ENCODE results near the gene FBXO11.
A peak's percentile ranks its signal among the peaks of the same experiment; 100 is the strongest.
"Not testable (repeated sequence)": the region's sequence is repeated elsewhere in the genome, so short reads cannot be mapped to it uniquely, and the experiment has no call there.

Gene FBXO11

DNA sequence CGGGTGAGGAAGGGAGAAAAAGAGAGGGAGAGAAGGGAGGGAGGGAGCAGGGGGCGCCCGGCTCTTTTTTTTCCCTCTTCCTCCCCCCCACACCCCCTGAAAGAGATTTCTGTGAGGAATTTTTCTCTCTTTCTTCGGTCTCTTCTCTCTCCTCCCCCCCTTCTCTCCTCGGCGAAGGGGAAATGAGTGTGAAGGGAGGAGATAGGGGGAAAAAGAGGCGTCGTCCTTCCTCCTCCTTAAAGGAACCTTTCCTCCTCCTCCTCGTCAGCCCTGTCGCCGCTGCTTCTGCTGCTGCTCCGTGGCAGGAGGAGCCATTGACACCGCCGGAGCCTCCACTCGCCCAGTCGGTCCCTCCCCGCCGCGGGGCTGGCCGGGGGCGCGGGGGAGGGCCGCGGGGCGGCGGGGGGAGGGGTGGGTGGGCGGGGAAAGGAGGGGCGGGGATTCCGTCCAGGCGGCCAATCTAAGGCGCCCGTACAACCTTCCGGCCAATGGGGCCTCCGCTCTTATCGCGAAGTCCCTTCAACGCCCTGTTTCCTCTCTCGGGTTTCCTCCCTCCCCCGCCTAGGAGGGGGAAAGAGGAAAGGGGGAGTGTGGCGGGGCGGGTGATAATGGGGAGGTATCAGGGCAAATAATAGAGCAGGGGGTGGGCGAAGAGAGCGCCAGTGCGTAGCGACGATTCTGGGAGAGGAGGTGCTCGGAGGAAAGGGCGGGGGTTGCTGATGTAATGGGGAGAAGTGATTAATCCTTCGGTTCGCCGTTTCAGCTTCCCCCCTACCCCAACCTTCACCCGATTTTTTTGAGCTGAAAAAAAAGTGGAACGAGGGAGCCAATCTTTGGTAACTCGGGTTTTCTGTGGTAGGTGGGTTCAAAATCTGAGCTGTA lies at the start of gene FBXO11:
FBXO11 (minus strand) TSS at position 342 of the 882 bp plus-strand sequence. CDS start 778 bp downstream, outside the sequence.
- DNase-seq: peak; percentile 98

DNA sequence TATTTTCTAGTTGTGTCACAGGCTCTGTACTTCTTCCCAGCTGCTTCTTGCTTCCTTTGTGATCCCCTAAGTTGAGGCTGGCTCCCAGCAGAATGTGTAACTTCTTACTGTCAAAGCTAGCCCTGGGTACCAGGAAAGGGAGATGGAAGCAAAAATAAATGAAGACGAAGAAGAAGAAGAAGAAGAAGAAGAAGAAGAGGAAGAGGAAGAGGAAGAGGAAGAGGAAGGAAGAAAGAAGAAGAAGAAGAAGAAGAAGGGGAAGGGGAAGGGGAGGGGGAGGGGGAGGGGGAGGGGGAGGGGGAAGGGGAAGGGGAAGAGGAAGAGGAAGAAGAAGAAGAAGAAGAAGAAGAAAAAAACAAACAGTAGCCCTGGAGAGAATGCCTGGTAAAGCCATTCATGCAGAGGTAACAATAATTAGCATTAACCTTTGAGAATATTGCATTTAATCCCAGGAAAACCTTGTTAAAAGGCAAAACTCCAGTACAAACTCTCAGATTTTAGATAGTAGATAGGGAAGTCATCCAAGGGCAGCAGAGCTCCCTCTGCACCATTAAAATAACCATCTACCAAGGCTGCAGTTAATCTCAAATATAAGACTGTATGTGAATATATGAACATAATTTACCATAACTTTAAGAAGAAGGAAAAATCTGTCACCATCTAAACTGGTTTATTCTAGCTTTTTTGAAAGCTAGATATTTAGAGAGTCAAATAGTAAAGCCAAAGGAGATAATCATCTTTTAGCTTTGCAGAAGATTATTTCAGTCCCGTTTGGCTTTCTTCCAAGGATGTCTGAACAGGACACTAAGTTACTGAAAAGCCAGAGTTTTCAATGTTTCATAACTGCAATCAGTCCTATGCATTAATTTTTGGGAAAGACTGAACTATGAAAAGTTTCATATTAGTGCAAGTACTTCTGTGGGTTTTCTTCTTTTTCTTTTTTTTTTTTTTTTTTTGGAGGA lies 44.3 kb upstream of the FBXO11 start:
- DNase-seq: no peak

DNA sequence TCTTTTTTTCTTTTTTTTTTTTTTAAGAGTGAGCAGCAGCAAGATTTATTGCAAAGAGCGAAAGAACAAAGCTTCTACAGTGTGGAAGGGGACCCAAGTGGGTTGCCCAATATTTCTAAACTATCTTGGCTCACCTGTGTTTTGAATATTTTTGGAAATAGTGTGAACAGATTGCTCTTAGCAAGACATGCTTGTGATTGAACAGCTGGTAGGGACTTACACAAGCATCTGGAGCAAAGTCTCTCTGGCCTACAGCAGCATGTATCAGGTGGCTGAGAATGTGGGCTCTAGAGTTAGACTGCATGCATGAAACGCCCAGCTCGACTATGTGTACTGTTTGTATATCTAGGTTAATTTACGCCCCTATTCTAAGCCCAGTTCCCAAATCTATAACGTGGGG lies 40.3 kb upstream of the FBXO11 start:
- no peak for DNase-seq

DNA sequence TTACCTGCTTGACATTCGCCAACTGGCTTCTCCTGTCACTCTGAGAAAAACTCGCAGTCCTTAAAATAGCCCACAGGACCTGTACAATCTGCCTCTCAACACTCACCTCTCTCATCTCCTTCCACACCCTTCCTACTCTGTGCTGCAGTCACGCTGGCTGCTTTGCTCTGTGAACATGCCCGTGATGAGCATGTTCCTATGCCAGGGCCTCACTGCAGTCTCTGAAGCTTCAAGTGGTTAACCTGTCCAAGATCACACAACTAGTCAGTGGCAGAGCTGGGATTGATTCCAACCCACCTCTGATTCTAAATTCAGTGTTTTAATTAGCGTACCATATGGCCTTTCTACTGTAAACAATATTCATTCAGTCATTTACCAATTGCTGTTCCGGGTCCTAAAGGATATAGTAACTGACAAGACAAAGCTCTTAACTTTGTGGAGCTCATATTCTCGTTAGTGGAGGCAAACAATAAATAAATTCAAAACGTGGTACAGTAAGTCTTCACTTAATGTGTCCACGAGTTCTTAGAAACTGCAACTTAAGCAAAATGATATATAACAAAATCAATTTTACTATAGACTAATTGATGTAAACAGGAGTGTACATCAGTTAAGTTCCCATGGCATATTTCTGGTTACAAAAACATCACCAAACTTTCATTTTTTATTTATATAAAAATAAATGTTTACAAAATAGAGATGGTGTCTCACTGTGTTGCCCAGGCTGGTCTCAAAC lies 38.9 kb upstream of the FBXO11 start:
- no peak for DNase-seq

DNA sequence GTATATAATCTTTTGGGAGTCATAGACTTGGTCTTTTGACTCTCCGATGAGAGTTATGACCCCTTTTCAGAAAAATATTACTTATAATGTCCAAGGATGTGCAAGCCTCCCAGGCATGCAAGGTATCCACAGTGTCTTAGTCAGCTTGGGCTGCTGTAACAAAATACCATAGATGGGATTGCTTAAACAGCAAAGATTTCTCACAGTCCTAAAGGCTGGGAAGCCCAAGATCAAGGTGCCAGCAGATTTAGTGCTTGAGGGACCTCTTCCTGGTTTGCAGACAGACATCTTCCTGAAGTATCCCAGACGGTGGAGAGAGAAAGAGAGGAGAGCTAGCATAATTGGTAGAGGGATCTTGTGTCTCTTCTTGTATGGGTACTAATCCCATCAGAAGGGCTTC lies 35.6 kb upstream of the FBXO11 start:
- no peak for DNase-seq

DNA sequence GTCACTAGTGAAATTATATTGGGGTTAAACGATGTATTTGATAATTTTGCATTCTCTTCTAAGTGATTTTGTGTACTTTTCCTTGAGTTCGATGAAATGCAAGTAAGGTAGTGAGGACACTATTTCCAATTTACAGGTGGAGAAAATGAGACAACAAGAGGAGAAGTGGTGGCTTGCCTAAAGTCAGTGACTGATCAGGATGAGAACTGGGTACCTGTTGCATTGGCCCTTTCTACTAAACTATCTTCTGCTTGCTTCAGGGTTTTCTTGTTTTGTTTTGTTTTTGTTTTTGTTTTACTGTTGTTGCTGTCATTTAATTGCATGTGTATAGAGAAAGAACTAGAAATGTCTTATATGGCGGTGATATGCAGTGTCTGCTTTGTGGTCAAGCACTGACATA lies 31.4 kb upstream of the FBXO11 start:
- no peak for DNase-seq

DNA sequence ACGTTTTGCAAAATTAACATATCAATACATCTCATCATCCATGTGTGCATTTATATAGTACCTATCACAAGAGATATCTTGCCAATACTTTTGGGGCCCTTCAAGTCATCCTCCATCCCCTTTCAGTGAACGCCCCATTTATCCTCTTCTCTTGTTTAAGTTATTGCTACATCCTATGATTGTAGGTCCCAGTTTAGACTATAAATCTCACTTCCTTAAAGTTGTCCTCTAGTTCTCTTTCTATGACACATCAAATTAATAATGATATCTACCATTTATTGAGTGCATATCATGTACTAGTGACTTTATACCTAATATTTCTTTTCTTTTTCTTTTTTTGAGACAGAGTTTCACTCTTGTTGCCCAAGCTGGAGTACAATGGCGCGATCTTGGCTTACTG lies 28.8 kb upstream of the FBXO11 start:
- no peak for DNase-seq

DNA sequence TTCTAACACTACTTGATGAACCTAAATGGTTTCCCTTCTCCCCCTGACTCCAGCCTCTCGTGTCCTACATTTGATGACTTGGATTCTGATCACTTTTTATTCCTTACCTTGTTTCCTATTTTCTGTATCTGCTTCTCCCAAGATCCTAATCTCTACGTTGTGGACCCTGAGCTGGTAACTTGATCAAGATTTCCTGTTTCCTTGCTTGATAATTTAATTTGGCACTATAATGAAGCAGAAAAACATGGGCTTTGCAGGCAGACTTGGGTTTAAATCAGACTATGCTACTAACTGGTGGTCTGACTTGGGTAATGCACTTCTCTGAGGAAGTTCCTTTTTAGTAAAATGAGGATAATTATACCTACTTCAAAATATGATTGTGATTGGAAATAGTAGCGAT lies 11.7 kb upstream of the FBXO11 start:
- no peak for DNase-seq

DNA sequence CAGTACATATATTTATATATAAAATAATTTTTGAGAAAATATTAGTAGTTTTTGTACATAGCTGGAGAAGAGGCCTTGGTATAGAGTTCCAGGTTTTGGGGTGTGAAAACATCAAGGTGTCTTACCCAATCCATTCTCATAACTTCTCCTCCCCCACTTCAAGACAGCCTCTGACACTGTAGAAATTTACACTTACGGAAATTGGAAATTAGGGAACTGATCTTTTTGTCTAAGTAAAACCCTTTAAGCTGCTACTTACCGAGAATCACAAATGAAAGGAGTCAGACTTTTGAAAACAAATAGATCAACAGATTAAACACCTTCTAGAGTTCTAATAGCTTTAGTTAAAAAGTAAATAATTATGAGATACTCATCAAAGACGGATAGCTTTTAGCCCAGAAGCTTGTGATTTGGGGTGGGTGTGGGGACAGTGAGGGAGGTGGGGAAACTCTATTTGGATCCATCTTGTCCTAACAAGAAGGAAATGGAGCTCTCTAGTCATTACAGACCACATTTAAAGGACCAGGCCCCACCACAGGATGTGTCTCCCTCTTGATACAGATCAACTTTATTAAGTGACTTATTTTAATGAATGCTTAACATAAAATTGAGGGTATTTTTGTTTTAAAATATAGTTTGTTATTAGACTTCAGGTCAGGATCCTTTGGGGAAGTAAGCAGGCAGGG lies 11.1 kb upstream of the FBXO11 start:
- no peak for DNase-seq

DNA sequence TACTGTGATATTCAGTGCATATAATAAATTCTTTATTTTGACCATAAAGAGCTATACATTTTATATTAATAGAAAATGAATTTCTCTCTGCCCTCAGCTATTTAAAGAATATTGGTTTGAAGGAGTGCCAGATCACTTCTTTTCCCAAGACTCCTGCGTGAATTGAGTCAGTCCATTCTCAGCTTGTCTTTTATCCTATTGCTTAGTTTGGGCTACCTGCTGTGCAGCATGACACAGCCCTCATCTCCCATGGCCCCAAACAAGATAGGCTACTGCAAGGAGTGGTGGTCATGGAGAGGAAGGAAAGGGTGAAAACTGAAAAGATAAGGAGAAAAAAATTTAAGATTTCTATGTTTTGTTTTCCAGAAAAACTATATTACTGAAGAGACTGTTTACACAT lies 10.1 kb upstream of the FBXO11 start:
- DNase-seq: no peak

DNA sequence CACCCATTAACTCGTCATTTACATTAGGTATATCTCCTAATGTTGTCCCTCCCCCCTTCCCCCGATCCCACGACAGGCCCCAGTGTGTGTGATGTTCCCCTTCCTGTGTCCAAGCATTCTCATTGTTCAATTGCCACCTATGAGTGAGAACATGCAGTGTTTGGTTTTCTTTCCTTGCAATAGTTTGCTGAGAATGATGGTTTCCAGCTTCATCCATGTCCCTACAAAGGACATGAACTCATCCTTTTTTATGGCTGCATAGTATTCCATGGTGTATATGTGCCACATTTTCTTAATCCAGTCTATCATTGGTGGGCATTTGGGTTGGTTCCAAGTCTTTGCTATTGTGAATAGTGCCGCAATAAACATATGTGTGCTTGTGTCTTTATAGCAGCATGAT lies 4.4 kb upstream of the FBXO11 start:
- DNase-seq: not testable (repeated sequence)

DNA sequence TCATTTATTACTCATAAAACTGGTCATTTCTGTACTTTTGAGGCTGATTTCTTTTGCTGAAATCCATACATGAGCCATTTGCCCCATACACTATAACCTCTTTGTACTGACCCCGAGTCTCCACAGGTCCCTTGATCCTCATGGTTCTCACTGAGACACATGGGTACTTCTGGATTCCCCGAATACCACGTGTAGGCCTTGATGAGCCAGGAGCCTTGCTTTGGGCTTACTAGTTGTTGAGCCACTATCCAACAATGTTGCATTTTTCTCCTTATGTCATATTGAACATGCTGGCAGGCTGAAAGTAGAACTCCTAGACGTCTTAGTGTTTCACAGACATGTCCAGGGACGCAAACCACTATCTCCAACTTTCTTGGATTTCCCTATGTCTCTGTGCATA lies 2.4 kb upstream of the FBXO11 start:
- DNase-seq: no peak

DNA sequence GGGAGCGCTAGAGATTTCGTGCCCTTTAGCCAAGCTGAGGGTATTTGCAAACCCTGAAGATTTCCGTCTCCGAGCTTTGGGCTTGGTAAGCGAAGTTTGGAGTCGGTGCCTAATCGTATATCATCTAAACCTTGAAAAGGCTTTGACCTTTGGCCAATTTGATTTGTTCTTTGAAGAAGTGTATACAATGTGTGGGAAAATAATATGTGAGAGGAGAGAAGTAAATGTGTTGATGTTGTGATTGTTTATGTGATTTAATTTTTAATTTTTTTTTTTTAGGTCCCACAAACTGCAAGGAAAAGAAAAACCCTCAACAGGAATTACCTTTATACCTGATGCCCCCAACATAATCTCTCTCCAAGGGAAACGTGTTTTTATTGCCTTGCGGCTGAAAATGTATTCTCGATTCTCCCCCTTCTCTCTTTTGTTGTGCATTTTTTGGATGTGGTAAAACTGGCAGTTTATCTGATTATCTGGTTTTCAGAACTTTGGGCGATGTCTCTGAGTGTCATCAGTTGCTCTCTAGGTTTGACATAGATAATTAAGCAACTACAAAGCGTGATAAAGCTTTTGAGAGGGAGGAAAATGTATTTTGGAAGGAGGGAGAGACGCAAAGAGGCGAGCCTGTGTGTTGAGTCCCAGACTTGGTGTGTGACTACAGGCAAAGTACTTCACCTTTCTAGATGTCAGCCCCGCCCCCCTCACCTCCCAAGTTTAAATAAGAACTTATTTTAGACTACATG lies 912 bp upstream of the FBXO11 start:
- DNase-seq: peak; percentile 71

DNA sequence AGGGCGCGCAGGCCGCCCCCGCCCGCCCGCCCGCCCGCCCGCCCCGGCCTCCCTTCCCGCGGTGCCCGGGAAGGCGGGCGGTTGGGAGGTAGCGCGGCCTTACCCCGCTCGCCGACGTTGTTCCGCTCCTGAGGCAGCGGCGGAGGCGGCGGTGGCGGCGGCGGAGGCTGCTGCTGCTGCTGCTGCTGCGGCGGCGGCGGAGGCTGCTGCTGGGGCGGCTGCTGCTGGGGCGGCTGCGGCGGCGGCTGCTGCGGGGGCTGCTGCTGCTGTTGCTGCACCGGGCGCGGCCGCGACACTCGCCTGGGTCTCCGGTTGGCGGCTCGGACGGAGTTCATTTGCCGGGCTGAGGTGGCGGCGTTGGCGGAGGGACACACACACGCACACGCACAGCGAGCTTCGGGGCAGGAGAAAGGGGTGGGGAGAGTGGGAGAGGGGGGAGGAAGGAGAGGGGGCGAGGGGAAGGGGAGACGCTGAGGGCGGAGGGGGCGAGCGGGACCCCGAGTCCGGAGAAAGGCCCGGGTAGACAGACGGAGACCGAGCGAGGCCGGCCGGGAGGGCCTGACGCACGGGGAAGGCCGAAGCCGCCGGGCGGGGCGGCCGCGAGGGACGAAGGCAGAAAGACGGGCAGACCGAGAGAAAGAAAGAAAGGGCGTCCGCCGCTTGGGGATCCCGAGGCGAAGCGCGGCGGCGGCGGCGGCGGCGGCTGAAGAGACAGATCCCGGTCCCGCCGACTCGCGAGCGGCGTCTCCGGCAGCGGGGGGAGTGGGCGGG lies 727 bp downstream of the FBXO11 start:
- peak; percentile 61 for DNase-seq

DNA sequence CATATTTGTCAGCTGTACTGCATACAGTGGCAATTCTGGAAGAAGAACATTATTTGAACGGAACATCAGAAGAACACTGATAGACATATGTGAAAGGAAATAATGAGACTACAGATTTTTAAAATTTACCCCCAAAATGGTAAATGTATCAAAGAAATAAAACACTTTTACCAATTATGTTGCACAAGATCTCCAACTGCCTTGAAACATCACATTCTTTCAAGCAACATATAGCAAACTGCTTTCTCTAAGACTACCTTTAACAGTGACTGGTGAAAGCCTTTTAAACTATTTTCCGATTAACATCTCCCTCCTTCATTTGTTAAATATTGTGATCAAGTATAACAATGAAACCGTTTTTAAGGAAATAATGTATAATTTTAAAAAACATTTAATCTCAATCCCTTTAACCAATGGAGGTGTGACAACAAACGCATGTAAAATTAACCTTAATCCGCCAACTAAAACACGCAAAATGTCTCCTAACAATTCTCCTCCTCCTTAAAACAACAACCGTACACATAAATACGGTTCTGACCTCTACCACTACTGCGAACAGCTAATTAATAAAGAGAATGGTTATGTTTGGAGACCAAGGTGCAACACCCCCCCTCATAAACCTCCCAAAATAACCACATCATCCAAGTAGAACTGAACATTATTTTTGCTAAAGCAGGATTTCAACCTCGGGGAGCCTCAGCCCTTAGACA lies 2.4 kb downstream of the FBXO11 start:
- DNase-seq: no peak

DNA sequence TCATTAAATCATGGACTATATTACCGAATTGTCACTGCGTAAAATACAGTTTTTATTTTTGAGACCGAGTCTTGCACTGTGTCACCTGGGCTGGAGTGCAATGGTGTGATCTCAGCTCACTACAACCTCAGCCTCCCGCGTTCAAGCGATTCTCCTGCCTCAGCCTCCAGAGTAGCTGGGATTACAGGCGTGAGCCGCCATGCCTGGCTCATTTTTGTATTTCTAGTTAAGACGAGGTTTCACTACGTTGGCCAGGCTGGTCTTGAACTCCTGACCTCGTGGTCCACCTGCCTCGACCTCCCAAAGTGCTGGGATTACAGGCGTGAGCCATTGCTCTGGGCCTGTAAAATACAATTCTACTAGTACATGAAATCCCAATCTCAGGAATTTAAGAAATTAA lies 4.4 kb downstream of the FBXO11 start:
- DNase-seq: not testable (repeated sequence)

DNA sequence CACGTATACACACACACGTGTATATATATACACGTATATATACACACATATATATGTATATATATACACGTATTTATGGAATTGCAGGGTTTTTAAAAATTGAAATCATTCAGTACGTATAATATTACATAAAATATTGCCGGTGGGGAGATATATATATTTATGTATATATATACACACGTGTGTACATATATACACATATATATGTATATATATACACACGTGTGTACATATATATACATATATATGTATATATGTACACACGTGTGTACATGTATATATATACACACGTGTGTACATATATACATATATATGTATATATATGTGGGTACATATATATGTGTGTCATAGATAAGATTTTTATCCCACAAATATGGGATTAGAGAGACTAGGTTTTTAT lies 5.4 kb downstream of the FBXO11 start:
- no peak for DNase-seq

DNA sequence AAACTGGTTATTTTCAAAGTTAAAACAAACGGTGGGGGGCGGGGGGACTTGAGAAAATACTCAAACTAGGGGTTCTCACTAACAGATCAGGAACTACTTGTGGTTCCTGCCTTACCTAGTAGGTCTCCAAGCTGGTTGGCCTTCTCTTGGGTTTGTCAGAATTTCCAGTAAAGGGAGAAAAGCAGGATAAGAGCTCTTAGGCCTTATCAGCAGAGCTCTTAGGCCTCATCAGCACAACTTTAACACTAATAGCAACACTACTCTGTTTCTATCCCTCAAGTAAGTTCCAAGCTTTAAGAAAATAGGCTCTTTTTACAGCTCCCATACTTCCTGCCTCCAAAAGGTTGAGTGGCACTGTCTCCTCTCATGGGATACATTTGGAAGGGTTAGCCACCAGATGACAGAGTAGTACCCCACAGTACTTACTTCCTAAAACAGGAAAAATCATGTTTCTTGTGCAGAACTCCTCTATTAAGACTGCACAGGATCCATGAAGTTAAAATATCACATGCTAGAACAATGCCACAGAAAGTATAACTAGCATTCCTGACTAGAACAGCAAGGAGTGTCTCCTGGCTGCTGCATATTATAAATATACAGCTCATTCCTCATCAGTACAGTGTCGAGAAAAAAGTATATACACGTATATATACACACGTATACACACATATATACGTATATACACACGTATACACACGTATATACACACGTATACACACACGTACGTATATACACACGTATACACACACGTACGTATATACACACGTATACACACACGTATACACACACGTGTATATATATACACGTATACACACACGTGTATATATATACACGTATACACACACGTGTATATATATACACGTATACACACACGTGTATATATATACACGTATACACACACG lies 6.1 kb downstream of the FBXO11 start:
- DNase-seq: no peak
